ENCODE measurements around the gene CCDC71L. TPM values are rescaled to one million over a fixed set of nuclear protein-coding genes. Genes with fewer than 3 reads are reported as not detected.
"Not testable (repeated sequence)": the region's sequence is repeated elsewhere in the genome, so short reads cannot be mapped to it uniquely, and the experiment has no call there.

Gene CCDC71L
- polyA plus RNA-seq (ENCODE audit: insufficient read length in 3 of 3): 1 to 10 TPM; 7.4 to 8.7 (median 8.6) TPM

- DNase-seq (ENCODE audit: low read depth in 3 of 3, low spot score in 2 of 3): peak; percentile 62 to 81 (median 81)
Observed at GRCh38 chr7:106660862-106661720, at the start of gene CCDC71L. CCDC71L (minus strand) TSS chr7:106661158; CDS start chr7:106660896, 262 bp downstream.

GRCh38 chr7:106709604-106710003, 48.6 kb upstream of the CCDC71L start:
- DNase-seq (ENCODE audit: low read depth in 3 of 3, low spot score in 2 of 3): not testable (repeated sequence)

- DNase-seq (ENCODE audit: low read depth in 3 of 3, low spot score in 2 of 3): no peak
Observed at GRCh38 chr7:106704000-106704840, 43.3 kb upstream of the CCDC71L start.

GRCh38 chr7:106693677-106694353, 32.9 kb upstream of the CCDC71L start:
- DNase-seq (ENCODE audit: low read depth in 3 of 3, low spot score in 2 of 3): no peak

- no peak for DNase-seq (ENCODE audit: low read depth in 3 of 3, low spot score in 2 of 3)
Observed at GRCh38 chr7:106692450-106693051, 31.6 kb upstream of the CCDC71L start.

- not testable (repeated sequence) for DNase-seq (ENCODE audit: low read depth in 3 of 3, low spot score in 2 of 3)
Observed at GRCh38 chr7:106688161-106688560, 27.2 kb upstream of the CCDC71L start.

- no peak for DNase-seq (ENCODE audit: low read depth in 3 of 3, low spot score in 2 of 3)
Observed at GRCh38 chr7:106683941-106684340, 23.0 kb upstream of the CCDC71L start.

- DNase-seq (ENCODE audit: low read depth in 3 of 3, low spot score in 2 of 3): no peak
Observed at GRCh38 chr7:106681815-106682495, 21.0 kb upstream of the CCDC71L start.

- DNase-seq (ENCODE audit: low read depth in 3 of 3, low spot score in 2 of 3): no peak
Observed at GRCh38 chr7:106679153-106679931, 18.4 kb upstream of the CCDC71L start.

GRCh38 chr7:106678795-106679152, 17.8 kb upstream of the CCDC71L start:
- no peak for DNase-seq (ENCODE audit: low read depth in 3 of 3, low spot score in 2 of 3)

- DNase-seq (ENCODE audit: low read depth in 3 of 3, low spot score in 2 of 3): not testable (repeated sequence)
Observed at GRCh38 chr7:106676506-106676905, 15.5 kb upstream of the CCDC71L start.

GRCh38 chr7:106673688-106674087, 12.7 kb upstream of the CCDC71L start:
- not testable (repeated sequence) for DNase-seq (ENCODE audit: low read depth in 3 of 3, low spot score in 2 of 3)

GRCh38 chr7:106671930-106672329, 11.0 kb upstream of the CCDC71L start:
- not testable (repeated sequence) for DNase-seq (ENCODE audit: low read depth in 3 of 3, low spot score in 2 of 3)

GRCh38 chr7:106671160-106671559, 10.2 kb upstream of the CCDC71L start:
- no peak for DNase-seq (ENCODE audit: low read depth in 3 of 3, low spot score in 2 of 3)

- no peak for DNase-seq (ENCODE audit: low read depth in 3 of 3, low spot score in 2 of 3)
Observed at GRCh38 chr7:106668861-106669524, 8.0 kb upstream of the CCDC71L start.

GRCh38 chr7:106666353-106666752, 5.4 kb upstream of the CCDC71L start:
- DNase-seq (ENCODE audit: low read depth in 3 of 3, low spot score in 2 of 3): no peak

GRCh38 chr7:106664343-106664742, 3.4 kb upstream of the CCDC71L start:
- no peak for DNase-seq (ENCODE audit: low read depth in 3 of 3, low spot score in 2 of 3)
